ENCODE results near the gene CALCA.

The CALCA gene

GRCh38 chr11:14977101-14977880 is 5.1 kb upstream of the CALCA start:
- Histone ChIP-seq H4K91ac (ENCODE audit: low read length) (no peak overlapping the region), H4K8ac (ENCODE audit: low read length) (no peak overlapping the region), H3K18ac (ENCODE audit: low read depth in 1 of 2, low read length in 2 of 2) (no peak overlapping the region), H2BK5ac (ENCODE audit: low read depth, low read length, poor library complexity, severe bottlenecking) (no peak overlapping the region), H3K4ac (ENCODE audit: low read depth in 1 of 2, low read length in 2 of 2) (no peak overlapping the region), H2BK120ac (ENCODE audit: low read depth, low read length) (no peak overlapping the region), H2BK12ac (ENCODE audit: low read length in 2 of 2) (no peak overlapping the region), H3K79me1 (replicated peaks; ENCODE audit: low read length, poor library complexity, severe bottlenecking) (no peaks in the 10 kb centered on the region), H3K4me3 (ENCODE audit: insufficient read depth in 1 of 2, low read depth in 1 of 2, low read length in 2 of 2) (no peak overlapping the region), H2AFZ (ENCODE audit: low read depth, low read length) (no peak overlapping the region), H2BK15ac (ENCODE audit: low read depth, poor library complexity, severe bottlenecking) (no peak overlapping the region), H3K4me2 (ENCODE audit: low read length, poor library complexity, severe bottlenecking) (no peak overlapping the region), H3K14ac (ENCODE audit: low read length in 2 of 2) (no peak overlapping the region), H3K9ac (ENCODE audit: low read length) (no peak overlapping the region), H3K4me1 (ENCODE audit: control insufficient read depth, insufficient read depth, low read depth, low read length) (peaks cover 10% of the 10 kb centered on the region), H3K27me3 (ENCODE audit: control insufficient read depth in 1 of 2, insufficient read depth in 1 of 2, low read length in 2 of 2) (peaks cover 54 to 59% of the 10 kb centered on the region in 2 experiments), H3K23ac (ENCODE audit: low read length in 2 of 2) (no peak overlapping the region), H3K27ac (ENCODE audit: low read length, poor library complexity, severe bottlenecking) (no peak overlapping the region), H2AK5ac (ENCODE audit: low read length, severe bottlenecking) (no peak overlapping the region), H3K36me3 (ENCODE audit: control insufficient read depth in 1 of 2, insufficient read depth in 2 of 2, low read depth in 1 of 2, low read length in 2 of 2) (no peaks in the 10 kb centered on the region), H3K9me3 (ENCODE audit: control insufficient read depth, low read length) (no peaks in the 10 kb centered on the region)
- WGBS, result 100% methylated on average over 1 of the region's 1 CpG
- DNase-seq, result no peak

- no peak overlapping the region for H3K4ac ChIP-seq (ENCODE audit: low read depth in 1 of 2, low read length in 2 of 2)
- peak overlapping the region; percentile 57 for H3K4me2 ChIP-seq (ENCODE audit: low read length, poor library complexity, severe bottlenecking)
- no peak overlapping the region for H4K8ac ChIP-seq (ENCODE audit: low read length)
- DNase-seq, result peak; percentile 11
- no peaks in the 10 kb centered on the region for H3K79me1 ChIP-seq (replicated peaks; ENCODE audit: low read length, poor library complexity, severe bottlenecking)
- no peak overlapping the region for H2AK5ac ChIP-seq (ENCODE audit: low read length, severe bottlenecking)
- H3K14ac ChIP-seq (ENCODE audit: low read length in 2 of 2), result no peak overlapping the region
- H2AFZ ChIP-seq (ENCODE audit: low read depth, low read length), result no peak overlapping the region
- no peak overlapping the region for H2BK5ac ChIP-seq (ENCODE audit: low read depth, low read length, poor library complexity, severe bottlenecking)
- no peak overlapping the region for H2BK12ac ChIP-seq (ENCODE audit: low read length in 2 of 2)
- H3K27ac ChIP-seq (ENCODE audit: low read length, poor library complexity, severe bottlenecking), result no peak overlapping the region
- WGBS, result 6% methylated on average over 12 of the region's 12 CpGs
- H3K18ac ChIP-seq (ENCODE audit: low read depth in 1 of 2, low read length in 2 of 2), result no peak overlapping the region
- peaks cover 15% of the 10 kb centered on the region for H3K4me1 ChIP-seq (ENCODE audit: control insufficient read depth, insufficient read depth, low read depth, low read length)
- no peak overlapping the region for H2BK15ac ChIP-seq (ENCODE audit: low read depth, poor library complexity, severe bottlenecking)
- H3K27me3 ChIP-seq (ENCODE audit: control insufficient read depth in 1 of 2, insufficient read depth in 1 of 2, low read length in 2 of 2), result peaks cover 66 to 78% of the 10 kb centered on the region in 2 experiments
- H3K9ac ChIP-seq (ENCODE audit: low read length), result no peak overlapping the region
- H3K9me3 ChIP-seq (ENCODE audit: control insufficient read depth, low read length), result no peaks in the 10 kb centered on the region
- no peaks in the 10 kb centered on the region for H3K36me3 ChIP-seq (ENCODE audit: control insufficient read depth in 1 of 2, insufficient read depth in 2 of 2, low read depth in 1 of 2, low read length in 2 of 2)
- no peak overlapping the region for H2BK120ac ChIP-seq (ENCODE audit: low read depth, low read length)
- no peak overlapping the region for H4K91ac ChIP-seq (ENCODE audit: low read length)
- no peak overlapping the region for H3K23ac ChIP-seq (ENCODE audit: low read length in 2 of 2)
- H3K4me3 ChIP-seq (ENCODE audit: insufficient read depth in 1 of 2, low read depth in 1 of 2, low read length in 2 of 2), result peak overlapping the region in 1 of 2 experiments; percentile 55
Observed at GRCh38 chr11:14975252-14975587, 3.1 kb upstream of the CALCA start.

GRCh38 chr11:14974515-14975251 is 2.5 kb upstream of the CALCA start:
- Histone ChIP-seq H2AFZ (ENCODE audit: low read depth, low read length) (no peak overlapping the region), H3K4me1 (ENCODE audit: control insufficient read depth, insufficient read depth, low read depth, low read length) (peaks cover 15% of the 10 kb centered on the region)

More at GRCh38 chr11:14974515-14975251, 2.5 kb upstream of the CALCA start:
- Histone ChIP-seq H3K79me1 (replicated peaks; ENCODE audit: low read length, poor library complexity, severe bottlenecking) (no peaks in the 10 kb centered on the region), H2BK120ac (ENCODE audit: low read depth, low read length) (no peak overlapping the region), H2BK15ac (ENCODE audit: low read depth, poor library complexity, severe bottlenecking) (no peak overlapping the region), H2BK12ac (ENCODE audit: low read length in 2 of 2) (no peak overlapping the region), H3K27me3 (ENCODE audit: control insufficient read depth in 1 of 2, insufficient read depth in 1 of 2, low read length in 2 of 2) (peaks cover 68 to 81% of the 10 kb centered on the region in 2 experiments), H3K4ac (ENCODE audit: low read depth in 1 of 2, low read length in 2 of 2) (no peak overlapping the region), H3K27ac (ENCODE audit: low read length, poor library complexity, severe bottlenecking) (no peak overlapping the region), H2BK5ac (ENCODE audit: low read depth, low read length, poor library complexity, severe bottlenecking) (no peak overlapping the region), H3K18ac (ENCODE audit: low read depth in 1 of 2, low read length in 2 of 2) (no peak overlapping the region), H3K9ac (ENCODE audit: low read length) (no peak overlapping the region), H4K8ac (ENCODE audit: low read length) (no peak overlapping the region), H3K14ac (ENCODE audit: low read length in 2 of 2) (no peak overlapping the region), H2AK5ac (ENCODE audit: low read length, severe bottlenecking) (no peak overlapping the region), H3K23ac (ENCODE audit: low read length in 2 of 2) (peak overlapping the region in 1 of 2 experiments; percentile 36), H3K4me3 (ENCODE audit: insufficient read depth in 1 of 2, low read depth in 1 of 2, low read length in 2 of 2) (peak overlapping the region in 1 of 2 experiments; percentile 55), H3K9me3 (ENCODE audit: control insufficient read depth, low read length) (no peaks in the 10 kb centered on the region), H4K91ac (ENCODE audit: low read length) (no peak overlapping the region), H3K4me2 (ENCODE audit: low read length, poor library complexity, severe bottlenecking) (peak overlapping the region; percentile 57), H3K36me3 (ENCODE audit: control insufficient read depth in 1 of 2, insufficient read depth in 2 of 2, low read depth in 1 of 2, low read length in 2 of 2) (no peaks in the 10 kb centered on the region)
- WGBS, result 17% methylated on average over 25 of the region's 27 CpGs
- DNase-seq, result peak; percentile 37

Data from mesenchymal stem cell (in vitro differentiated cells and primary cell).